Activated gamma-delta T cell treated with Interleukin-2 at 50 U/mL for 16 hours (primary cell): Measurements from ENCODE around the gene IL1B.
"Not testable (repeated sequence)": the region's sequence is repeated elsewhere in the genome, so short reads cannot be mapped to it uniquely, and the experiment has no call there.

ENCODE experiments used
- DNase-seq: peaks from one replicate; pipeline ENCODE4 v3.0.0-alpha.2; 2020

Gene IL1B

GRCh38 chr2:112849956-112850355, 13.4 kb upstream of the IL1B start:
- no peak for DNase-seq

- no peak for DNase-seq
Observed at GRCh38 chr2:112848833-112849232, 12.3 kb upstream of the IL1B start.

GRCh38 chr2:112846031-112846430, 9.5 kb upstream of the IL1B start:
- no peak for DNase-seq

DNA sequence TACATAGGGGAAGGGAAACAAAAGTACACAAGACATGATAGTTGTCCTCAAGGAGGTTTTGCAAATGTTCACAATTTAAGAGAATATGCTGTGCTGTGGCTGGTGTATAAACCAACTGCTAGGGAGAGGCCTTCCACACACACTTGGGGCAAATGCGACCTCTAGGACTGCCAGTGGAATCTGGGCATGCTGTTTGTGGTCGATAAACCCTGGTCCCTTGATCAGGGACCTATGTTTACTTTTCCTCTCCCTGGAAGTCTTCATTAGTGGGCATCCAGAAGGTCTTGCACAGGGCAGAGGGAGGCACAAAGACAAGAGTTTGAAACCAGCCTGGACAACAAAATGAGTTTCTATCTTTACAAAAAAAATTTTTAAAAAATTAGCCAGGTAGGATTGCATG, 7.3 kb upstream of the IL1B start:
- DNase-seq, result no peak

DNA sequence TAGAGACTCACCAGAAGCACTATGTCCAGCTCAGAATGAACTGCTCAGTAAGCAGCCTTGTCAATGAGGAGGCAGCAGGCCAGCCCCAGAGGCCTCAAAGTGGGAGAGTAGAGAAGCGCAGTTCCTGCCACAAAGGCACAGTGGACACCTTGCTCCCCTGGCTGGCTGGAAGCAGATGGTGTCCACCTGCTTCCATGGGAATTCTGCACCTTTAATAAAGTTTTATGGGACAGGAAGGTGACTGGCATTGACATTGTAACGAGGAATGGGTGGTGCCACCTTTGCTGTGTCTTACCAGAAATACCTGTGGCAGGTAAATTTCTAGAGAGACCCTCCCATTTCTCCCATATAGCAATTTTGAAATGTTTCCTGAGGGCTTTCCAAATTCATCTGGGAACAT, 6.7 kb upstream of the IL1B start:
- no peak for DNase-seq

DNA sequence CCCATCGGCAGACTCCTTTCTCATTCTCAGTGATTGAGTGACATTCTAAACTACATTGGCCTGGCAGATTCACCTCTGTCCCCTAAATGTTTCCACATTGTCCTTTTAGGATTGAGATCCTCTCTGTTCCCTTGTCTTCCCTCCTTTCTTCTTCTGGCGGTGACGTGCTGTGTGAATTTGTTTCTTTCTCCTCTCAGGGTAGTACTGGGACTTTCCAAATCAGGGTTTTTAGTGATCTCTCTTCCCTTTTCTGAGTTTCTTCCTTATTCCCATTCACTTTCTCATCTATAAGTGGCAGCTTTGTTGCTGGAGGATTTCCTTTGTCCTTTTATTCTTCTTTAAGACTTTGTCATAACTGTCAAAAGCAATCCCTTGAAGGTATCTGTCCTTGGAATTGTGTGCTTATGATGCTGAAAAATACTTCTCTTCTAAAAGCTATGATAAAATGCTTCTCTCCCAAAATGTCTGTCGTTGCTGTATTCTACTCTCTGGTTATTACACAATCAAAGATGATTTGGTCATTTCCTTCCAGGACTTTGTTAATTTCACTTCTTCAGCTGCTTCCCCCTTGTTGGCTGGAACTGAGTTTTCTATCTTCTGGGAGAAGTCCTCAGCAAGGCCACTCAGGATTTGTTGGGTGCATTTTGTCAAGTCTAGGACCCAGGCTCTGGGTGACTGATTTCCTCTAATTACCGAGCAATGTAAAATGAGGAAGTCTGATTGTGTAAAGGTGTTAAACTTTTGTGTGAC, 4.9 kb upstream of the IL1B start:
- no peak for DNase-seq

DNA sequence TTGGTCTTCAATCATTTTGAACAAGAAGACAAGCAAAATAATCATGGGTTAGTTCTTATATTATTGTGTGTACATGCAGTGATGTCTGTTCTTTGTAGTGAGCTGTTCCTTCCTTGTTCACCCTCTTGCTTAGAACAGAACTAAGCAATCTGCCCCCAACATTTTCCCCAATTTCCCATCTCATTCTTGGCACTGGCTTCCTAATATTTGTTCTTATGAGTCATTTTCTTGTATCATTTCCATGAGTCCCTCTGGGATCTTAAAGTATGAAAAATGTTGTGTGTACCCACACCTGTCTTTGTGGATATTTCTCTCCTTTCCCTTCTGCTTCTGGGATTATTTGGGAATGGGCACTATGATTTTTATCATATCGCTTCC, 3.5 kb upstream of the IL1B start:
- no peak for DNase-seq

DNA sequence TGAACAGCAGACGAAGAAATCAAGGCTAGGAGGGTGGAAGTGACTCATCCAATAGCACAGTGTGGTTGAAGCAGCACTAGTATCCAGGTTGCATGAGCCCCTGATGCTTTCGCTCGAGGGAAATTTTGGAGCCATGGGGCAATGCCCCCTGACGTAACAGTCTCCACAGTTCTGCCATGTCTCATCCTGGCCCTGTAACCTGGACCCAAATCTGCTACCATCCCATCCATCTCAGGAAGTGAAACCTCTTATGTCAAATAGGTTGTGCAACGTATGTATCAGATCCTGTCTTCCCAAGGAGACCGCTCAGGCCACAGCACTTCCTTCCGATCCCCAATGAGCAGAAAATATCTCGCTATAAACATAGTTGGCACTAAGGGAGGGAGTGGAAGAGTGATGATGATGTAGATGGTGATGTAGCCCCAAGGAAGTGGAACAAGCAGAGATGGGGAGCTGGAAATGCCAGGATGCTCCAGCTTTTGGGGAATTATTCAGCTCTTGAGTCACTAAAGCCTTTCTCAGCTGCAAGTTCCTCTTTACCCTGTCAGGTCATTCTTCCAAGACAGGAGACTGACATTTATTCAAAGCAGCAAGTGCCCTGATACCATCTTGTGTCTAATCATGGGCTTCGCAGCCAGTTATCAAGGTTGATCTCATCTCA, 3.0 kb upstream of the IL1B start:
- DNase-seq, result no peak

GRCh38 chr2:112836163-112836560, 417 bp downstream of the IL1B start:
- DNase-seq, result no peak

- DNase-seq, result no peak
Observed at GRCh38 chr2:112835536-112836162, 930 bp downstream of the IL1B start.

DNA sequence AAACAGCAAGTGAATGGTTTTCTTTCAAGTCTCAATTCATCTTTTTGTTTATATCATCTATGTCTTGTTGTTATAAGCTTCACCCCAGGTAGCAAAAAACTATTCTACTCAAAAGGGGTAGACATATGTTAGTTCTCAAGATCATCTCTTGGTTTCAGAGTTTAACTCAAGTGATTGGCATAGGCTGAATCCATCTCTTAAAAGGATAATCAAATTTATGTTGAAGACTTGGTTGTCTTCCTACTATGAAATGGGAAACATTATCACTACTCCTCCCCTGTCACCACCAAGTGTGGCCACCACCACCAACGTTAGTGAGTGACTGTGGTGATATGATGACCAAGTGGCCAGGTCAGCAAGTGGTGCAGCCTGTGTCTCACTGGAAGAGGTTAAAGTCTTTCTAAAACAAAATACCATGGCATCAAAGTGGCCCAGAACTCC, 1.5 kb downstream of the IL1B start:
- no peak for DNase-seq

DNA sequence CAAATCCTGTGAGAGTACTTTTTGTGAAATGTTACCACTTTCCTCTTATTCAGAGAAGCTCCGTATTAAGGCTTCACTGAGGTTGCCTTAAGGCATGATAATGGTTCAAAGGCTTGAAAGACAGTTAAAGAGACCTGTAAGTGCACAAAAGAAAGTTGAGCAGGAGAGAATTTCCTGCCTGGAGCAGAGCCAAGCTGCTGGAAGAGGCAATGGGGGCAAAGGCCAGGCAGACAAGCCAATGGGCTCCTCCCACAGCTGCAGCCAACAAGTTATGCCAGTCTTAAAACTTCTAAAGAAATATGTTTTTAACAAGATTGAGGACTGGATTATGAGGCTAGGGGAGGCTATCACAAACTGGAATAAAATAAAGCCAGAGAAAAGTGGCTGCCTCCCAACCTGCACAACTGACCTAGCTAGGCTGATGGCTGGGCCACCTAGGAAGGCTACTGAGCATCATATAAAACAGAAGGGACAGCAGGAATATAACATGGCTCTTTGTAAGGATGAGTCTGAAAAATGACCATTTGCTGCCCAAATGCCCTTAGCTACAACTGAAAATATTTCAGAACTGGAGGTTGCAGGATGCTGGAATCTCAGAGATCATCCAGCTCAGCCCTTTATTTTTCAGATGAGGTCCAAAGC, 2.1 kb downstream of the IL1B start:
- DNase-seq, result no peak

- DNase-seq, result no peak
Observed at GRCh38 chr2:112833976-112834375, 2.6 kb downstream of the IL1B start.

- not testable (repeated sequence) for DNase-seq
Observed at GRCh38 chr2:112833639-112833931, 3.0 kb downstream of the IL1B start.

DNA sequence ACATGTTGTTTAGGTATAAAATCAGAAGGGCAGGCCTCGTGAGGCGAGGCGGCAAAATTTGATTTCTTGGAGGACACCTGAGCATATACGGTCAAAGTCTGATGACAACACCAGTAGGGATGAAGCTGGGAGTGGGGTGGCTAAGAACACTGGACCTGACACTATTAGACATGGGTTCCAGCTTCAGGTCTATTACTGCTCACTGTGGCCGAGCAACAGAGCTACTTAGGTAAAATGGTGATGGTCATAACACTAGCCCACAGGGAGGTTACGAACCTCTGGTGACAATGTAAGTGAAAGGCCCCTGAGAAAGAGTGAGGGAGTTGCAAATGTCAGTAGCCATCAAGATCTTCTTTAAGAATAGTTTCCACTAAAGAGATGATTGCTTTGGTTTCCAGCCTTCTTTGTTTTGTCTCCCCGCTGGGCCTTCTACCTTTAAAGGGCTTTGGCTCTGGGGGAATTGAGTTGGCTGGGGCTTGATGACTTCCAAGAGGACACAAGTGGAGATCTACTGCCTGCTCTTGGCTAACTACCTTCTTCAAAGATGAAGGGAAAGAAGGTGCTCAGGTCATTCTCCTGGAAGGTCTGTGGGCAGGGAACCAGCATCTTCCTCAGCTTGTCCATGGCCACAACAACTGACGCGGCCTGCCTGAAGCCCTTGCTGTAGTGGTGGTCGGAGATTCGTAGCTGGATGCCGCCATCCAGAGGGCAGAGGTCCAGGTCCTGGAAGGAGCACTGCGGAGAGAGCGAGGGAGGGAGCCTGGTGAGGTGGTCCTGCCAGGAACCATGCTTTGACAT, 3.5 kb downstream of the IL1B start:
- no peak for DNase-seq

GRCh38 chr2:112831946-112832840, 4.4 kb downstream of the IL1B start:
- DNase-seq, result no peak

DNA sequence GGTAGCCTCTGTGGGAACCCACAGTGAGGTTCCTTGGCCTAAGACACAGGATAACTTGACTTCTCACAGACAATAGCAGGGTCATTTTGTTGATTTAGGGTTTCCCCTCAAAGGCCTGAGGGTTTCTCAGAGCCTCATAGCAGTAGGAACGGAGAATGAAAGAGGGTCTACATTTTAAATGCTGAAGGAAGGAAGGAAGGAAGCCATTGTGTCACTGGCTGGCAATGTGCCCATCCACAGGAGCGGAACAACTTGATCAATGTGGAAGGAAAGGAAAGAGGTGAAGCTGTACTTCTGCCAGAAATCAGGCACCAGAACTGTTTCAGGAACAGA, 5.1 kb downstream of the IL1B start:
- DNase-seq, result no peak

GRCh38 chr2:112830682-112831512, 5.7 kb downstream of the IL1B start:
- DNase-seq, result no peak

DNA sequence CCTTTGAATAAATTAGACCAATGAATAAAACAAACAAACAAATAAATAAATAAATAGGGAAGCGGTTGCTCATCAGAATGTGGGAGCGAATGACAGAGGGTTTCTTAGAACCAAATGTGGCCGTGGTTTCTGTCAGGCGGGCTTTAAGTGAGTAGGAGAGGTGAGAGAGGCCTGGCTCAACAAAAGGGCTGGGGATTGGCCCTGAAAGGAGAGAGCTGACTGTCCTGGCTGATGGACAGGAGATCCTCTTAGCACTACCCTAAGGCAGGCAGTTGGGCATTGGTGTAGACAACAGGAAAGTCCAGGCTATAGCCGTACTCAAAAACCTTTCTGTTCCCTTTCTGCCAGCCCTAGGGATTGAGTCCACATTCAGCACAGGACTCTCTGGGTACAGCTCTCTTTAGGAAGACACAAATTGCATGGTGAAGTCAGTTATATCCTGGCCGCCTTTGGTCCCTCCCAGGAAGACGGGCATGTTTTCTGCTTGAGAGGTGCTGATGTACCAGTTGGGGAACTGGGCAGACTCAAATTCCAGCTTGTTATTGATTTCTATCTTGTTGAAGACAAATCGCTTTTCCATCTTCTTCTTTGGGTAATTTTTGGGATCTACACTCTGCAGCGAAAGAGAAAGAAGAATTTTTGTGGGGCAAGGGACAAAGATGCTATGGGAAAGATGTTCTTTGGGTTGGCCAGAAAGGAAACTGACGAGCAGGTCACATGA, 6.5 kb downstream of the IL1B start:
- no peak for DNase-seq

DNA sequence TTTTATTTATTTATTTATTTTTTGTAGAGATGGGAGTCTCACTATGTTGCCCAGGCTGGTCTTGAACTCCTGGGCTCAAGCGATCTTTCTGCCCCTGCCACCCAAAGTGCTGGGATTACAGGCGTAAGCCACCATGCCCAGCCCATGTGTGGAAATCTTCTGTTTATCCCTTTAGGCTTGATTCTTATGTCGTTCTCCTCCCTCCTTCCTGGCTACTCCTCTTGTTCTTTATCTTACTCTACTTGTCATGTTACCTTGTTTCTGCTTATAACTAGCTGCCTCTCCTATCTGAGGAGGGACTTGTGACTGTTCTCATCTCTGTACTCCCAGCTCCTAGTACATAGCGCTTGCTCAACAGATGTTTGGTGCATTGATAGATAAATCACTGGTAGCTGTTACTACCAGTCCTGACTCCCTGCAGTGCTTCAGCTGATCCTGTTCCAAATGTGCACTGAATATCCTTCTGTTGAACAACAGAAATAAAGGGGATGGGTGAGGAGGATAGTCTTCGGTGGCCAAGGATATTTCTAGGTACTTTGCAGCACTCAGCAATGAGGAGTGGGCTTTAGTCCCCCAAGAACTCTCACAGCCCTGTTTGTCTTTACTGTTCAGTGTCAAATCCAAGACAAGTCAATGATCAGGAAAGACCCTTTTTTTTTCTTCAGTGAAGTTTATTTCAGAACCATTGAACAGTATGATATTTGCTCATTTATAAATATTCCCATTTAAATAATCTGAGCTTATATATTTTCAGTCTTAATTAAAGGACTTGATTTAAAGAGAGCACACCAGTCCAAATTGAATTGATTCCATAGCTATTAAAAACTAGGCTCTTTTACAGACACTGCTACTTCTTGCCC, 7.2 kb downstream of the IL1B start:
- DNase-seq, result no peak
